SK-N-SH treated with all-trans-retinoic acid at 6 μM for 48 hours (cell line): Measurements from ENCODE around the gene TYK2.
A peak's percentile ranks its signal among the peaks of the same experiment; 100 is the strongest.

Experiments used
- ATAC-seq: fragments of 200-7000 bp; cut with Tn5 transposase; 3 replicates; pipeline ENCODE4 v1.9.1; 2020; ENCODE audit warnings: mild to moderate bottlenecking, moderate library complexity
- ARNTL ChIP-seq: fragments of 450-650 bp; formaldehyde crosslinking; IDR thresholded peaks from 2 replicates; pipeline ENCODE4 v1.5.0; 2020; ENCODE audit warnings: low read depth, mild to moderate bottlenecking, moderate library complexity, borderline replicate concordance
- BACH2 ChIP-seq: fragments of 250-450 bp; sonication (Bioruptor Pico); IDR thresholded peaks from 2 replicates; pipeline ENCODE4 v1.9.0; 2021; ENCODE audit warnings: mild to moderate bottlenecking, borderline replicate concordance
- CREB5 ChIP-seq: fragments of 250-450 bp; sonication (Bioruptor Pico); IDR thresholded peaks from 2 replicates; pipeline ENCODE4 v1.5.1; 2020; ENCODE audit warnings: low read depth, mild to moderate bottlenecking, moderate library complexity
- CSDC2 ChIP-seq: fragments of 250-450 bp; sonication (Bioruptor Pico); IDR thresholded peaks from 2 replicates; pipeline ENCODE4 v1.5.0; 2020; ENCODE audit warnings: mild to moderate bottlenecking, moderate library complexity
- CSRNP3 ChIP-seq: fragments of 250-450 bp; sonication (Bioruptor Pico); IDR thresholded peaks from 2 replicates; pipeline ENCODE4 v1.5.1; 2021; ENCODE audit warnings: mild to moderate bottlenecking, moderate library complexity
- ESRRG ChIP-seq: fragments of 250-450 bp; sonication (Bioruptor Pico); IDR thresholded peaks from 2 replicates; pipeline ENCODE4 v1.6.1; 2021; ENCODE audit warnings: mild to moderate bottlenecking
- PATZ1 ChIP-seq: fragments of 250-450 bp; sonication (Bioruptor Pico); IDR thresholded peaks from 2 replicates; pipeline ENCODE4 v1.8.0; 2020; ENCODE audit warnings: mild to moderate bottlenecking, moderate library complexity, borderline replicate concordance
- PPARA ChIP-seq: fragments of 250-450 bp; sonication (Bioruptor Pico); IDR thresholded peaks from 2 replicates; pipeline ENCODE4 v1.5.0; 2020; ENCODE audit warnings: mild to moderate bottlenecking, borderline replicate concordance
- RARB ChIP-seq: fragments of 250-450 bp; sonication (Bioruptor Pico); IDR thresholded peaks from 2 replicates; pipeline ENCODE4 v1.8.0; 2021; ENCODE audit warnings: mild to moderate bottlenecking, moderate library complexity
- TCF4 ChIP-seq: fragments of 250-450 bp; sonication (Bioruptor Pico); IDR thresholded peaks from 2 replicates; pipeline ENCODE4 v1.8.0; 2021; ENCODE audit warnings: mild to moderate bottlenecking, moderate library complexity, borderline replicate concordance
- TSHZ2 ChIP-seq: fragments of 250-450 bp; sonication (Bioruptor Pico); IDR thresholded peaks from 2 replicates; pipeline ENCODE4 v1.5.0; 2020; ENCODE audit warnings: mild to moderate bottlenecking, moderate library complexity
- ZFP3 ChIP-seq: fragments of 250-450 bp; sonication (Bioruptor Pico); IDR thresholded peaks from 2 replicates; pipeline ENCODE4 v1.5.0; 2020; ENCODE audit warnings: mild to moderate bottlenecking, moderate library complexity
- ZFP30 ChIP-seq: fragments of 450-650 bp; formaldehyde crosslinking; IDR thresholded peaks from 2 replicates; pipeline ENCODE4 v1.5.0; 2022; ENCODE audit warnings: mild to moderate bottlenecking, moderate library complexity
- ZNF70 ChIP-seq: fragments of 450-650 bp; formaldehyde crosslinking; IDR thresholded peaks from 2 replicates; pipeline ENCODE4 v1.5.0; 2020; ENCODE audit warnings: mild to moderate bottlenecking, moderate library complexity
- ZNF8 ChIP-seq: fragments of 450-650 bp; formaldehyde crosslinking; IDR thresholded peaks from 2 replicates; pipeline ENCODE4 v1.5.0; 2020; ENCODE audit warnings: mild to moderate bottlenecking, moderate library complexity

Gene TYK2

GRCh38 chr19:10380313-10381102, at the start of gene TYK2:
TSS of gene TYK2 (minus strand) at chr19:10380572. CDS start at chr19:10378406, 2,166 bp downstream.
- ATAC-seq = peak; percentile 98
- TF ChIP-seq TSHZ2 (CRISPR knock-in tag) (no peak), PATZ1 (0 out of 2 replicates have a peak, but pooled peaks have one; percentile 15)

- no peak for ATAC-seq
Observed at GRCh38 chr19:10428996-10429381, 48.6 kb upstream of the TYK2 start.

GRCh38 chr19:10427169-10427568, 46.8 kb upstream of the TYK2 start:
- TF ChIP-seq TCF4 (CRISPR knock-in tag) = no peak
- no peak for TF ChIP-seq TSHZ2 (CRISPR knock-in tag)
- TF ChIP-seq ZFP30 (CRISPR knock-in tag) = no peak
- no peak for ATAC-seq

More at GRCh38 chr19:10428996-10429381, 48.6 kb upstream of the TYK2 start:
- TF ChIP-seq PPARA (CRISPR knock-in tag) (no peak), CSRNP3 (no peak), CSDC2 (no peak), ZNF8 (CRISPR knock-in tag) (no peak), RARB (CRISPR knock-in tag) (no peak), ZFP3 (CRISPR knock-in tag) (no peak), ZNF70 (CRISPR knock-in tag) (no peak), ARNTL (CRISPR knock-in tag) (no peak), BACH2 (CRISPR knock-in tag) (no peak), ESRRG (CRISPR knock-in tag) (no peak), CREB5 (CRISPR knock-in tag) (no peak)

GRCh38 chr19:10424011-10424637, 43.8 kb upstream of the TYK2 start:
- ATAC-seq = peak; percentile 93
- TF ChIP-seq ESRRG (CRISPR knock-in tag) (no peak), ZNF70 (CRISPR knock-in tag) (no peak)
